Left kidney (tissue), 2 donors: Measurements from ENCODE around the gene WWP2. TPM values are rescaled to one million over a fixed set of nuclear protein-coding genes. Genes with fewer than 3 reads are reported as not detected.

Experiments used
- DNase-seq: peaks from one replicate; pipeline ENCODE4 v3.0.0-alpha.2; 2013
- polyA plus RNA-seq: library from polyadenylated mRNA; unstranded; fragments of 120-200 nt; gene quantifications from one replicate; pipeline ENCODE4 v1.2.1, GENCODE V29; 2013; ENCODE audit not compliant: insufficient read length

WWP2 gene
- polyA plus RNA-seq, 1 donor: 46.2 TPM

- DNase-seq: no peak
These were observed 164.1 kb downstream of the WWP2 start for GRCh38 chr16:69926241-69926640.

- peak; percentile 42 for DNase-seq
These were observed 165.1 kb downstream of the WWP2 start for GRCh38 chr16:69927056-69927757.

GRCh38 chr16:69928856-69929400 is 166.8 kb downstream of the WWP2 start:
- no peak for DNase-seq

GRCh38 chr16:69929480-69929879 is 167.3 kb downstream of the WWP2 start:
- DNase-seq: no peak

DNA sequence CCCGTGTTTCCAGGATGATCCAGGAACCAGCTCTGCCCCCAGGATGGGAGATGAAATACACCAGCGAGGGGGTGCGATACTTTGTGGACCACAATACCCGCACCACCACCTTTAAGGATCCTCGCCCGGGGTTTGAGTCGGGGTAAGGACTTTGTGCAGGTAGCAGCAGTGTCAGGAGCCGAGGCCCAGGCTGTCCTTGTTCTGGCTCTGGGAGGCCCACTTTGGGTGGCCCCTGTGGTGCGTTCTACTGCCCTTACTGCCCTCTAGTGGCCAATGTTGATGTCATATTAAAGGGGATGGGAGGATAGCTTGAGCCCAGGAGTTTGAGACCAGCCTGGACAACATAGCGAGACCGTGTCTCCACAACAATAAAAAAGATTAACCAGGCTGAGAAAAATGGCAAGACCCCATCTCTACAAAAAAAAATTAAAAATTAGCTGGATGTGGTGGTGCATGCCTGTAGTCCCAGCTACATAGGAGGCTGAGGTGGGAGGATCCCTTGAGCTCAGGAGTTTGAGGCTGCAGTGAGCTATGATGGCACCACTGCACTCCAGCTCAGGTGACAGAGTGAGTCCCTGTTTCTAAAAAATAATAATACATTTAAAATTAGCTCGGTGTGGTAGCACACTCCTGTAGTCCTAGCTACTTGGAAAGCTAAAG is 168.1 kb downstream of the WWP2 start:
- DNase-seq: peak; percentile 57

GRCh38 chr16:69931631-69932030 is 169.5 kb downstream of the WWP2 start:
- DNase-seq: no peak

GRCh38 chr16:69932228-69932627 is 170.1 kb downstream of the WWP2 start:
- DNase-seq: no peak

- no peak for DNase-seq
These were observed 170.7 kb downstream of the WWP2 start for GRCh38 chr16:69932691-69933392.

GRCh38 chr16:69934044-69934443 is 171.9 kb downstream of the WWP2 start:
- no peak for DNase-seq

DNA sequence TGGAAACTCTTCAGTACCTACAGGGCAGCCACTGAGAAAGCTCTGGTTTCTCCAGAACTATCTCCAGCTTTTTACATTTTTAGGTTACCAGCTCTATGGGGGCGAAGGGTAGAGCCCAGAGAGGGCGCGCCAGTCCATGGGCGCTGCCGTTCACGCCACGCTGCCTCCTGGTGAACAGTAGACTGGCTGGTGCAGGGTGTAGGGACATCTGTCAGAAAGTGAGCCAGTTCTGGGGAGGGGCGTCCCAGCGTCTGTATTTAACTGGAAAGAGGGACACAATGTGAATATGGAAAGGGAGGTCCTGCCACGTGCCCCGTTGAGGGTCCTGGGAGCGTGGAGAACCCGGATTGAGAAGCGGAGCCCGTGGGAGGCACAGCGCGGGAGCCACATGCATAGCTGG is 172.6 kb downstream of the WWP2 start:
- no peak for DNase-seq

- DNase-seq: no peak
These were observed 173.2 kb downstream of the WWP2 start for GRCh38 chr16:69935278-69935711.

DNA sequence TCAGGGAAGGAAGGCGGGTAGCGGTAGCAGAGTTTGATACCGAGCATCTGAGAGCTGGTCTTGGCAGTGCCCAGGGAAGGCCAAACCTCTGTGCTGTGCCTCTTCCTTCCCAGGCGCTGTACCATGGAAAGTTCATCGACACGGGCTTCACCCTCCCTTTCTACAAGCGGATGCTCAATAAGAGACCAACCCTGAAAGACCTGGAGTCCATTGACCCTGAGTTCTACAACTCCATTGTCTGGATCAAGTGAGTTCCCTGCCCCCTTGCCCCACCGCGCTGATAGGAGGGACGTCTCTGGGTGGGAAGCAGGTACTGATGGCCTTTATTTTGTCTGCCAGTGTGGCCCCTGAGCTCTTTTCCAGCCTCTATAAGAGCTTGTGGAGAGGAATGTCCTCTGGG is 173.6 kb downstream of the WWP2 start:
- no peak for DNase-seq

DNA sequence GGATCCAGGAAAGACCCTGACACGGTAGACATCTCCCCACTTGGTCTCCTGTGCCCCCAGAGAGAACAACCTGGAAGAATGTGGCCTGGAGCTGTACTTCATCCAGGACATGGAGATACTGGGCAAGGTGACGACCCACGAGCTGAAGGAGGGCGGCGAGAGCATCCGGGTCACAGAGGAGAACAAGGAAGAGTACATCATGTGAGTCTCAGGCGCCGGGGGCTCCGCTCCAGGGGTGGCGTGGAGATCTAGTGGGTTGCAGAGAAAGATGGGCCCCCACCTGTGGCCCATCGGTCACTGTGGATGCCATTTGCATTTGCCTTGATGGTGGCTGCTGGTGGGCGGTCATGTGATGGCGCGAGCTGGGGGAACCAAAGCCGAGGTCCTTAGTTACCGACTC is 174.1 kb downstream of the WWP2 start:
- DNase-seq: no peak

- DNase-seq: no peak
These were observed 174.6 kb downstream of the WWP2 start for GRCh38 chr16:69936751-69937211.

DNA sequence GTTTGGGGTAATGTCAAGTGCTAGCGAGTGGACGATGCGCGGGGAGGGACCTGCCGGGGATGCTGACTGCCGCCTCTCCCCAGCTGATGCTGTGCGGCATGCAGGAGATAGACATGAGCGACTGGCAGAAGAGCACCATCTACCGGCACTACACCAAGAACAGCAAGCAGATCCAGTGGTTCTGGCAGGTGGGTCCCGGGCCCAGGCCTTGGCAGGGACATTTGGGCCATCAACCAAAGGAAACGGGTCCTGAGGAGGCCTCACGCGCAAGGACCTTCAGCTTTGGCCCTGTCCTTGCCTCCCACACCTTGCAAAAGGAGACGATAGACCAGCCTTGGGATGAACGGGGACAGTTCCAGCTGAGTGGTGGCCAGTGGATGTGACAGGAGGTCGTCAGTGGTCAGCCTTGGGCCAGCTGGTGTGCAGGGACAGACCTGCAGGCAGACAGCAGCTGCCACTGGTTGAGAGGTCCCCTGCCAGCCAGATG is 175.4 kb downstream of the WWP2 start:
- DNase-seq: no peak

GRCh38 chr16:69938981-69939820 is 177.1 kb downstream of the WWP2 start:
- no peak for DNase-seq

DNA sequence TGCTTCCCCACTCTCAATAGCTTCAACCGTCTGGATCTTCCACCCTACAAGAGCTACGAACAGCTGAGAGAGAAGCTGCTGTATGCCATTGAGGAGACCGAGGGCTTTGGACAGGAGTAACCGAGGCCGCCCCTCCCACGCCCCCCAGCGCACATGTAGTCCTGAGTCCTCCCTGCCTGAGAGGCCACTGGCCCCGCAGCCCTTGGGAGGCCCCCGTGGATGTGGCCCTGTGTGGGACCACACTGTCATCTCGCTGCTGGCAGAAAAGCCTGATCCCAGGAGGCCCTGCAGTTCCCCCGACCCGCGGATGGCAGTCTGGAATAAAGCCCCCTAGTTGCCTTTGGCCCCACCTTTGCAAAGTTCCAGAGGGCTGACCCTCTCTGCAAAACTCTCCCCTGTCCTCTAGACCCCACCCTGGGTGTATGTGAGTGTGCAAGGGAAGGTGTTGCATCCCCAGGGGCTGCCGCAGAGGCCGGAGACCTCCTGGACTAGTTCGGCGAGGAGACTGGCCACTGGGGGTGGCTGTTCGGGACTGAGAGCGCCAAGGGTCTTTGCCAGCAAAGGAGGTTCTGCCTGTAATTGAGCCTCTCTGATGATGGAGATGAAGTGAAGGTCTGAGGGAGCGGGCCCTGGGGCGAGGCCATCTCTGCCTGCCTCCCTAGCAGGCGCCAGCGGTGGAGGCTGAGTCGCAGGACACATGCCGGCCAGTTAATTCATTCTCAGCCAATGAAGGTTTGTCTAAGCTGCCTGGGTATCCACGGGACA is 177.9 kb downstream of the WWP2 start:
- DNase-seq: no peak

DNA sequence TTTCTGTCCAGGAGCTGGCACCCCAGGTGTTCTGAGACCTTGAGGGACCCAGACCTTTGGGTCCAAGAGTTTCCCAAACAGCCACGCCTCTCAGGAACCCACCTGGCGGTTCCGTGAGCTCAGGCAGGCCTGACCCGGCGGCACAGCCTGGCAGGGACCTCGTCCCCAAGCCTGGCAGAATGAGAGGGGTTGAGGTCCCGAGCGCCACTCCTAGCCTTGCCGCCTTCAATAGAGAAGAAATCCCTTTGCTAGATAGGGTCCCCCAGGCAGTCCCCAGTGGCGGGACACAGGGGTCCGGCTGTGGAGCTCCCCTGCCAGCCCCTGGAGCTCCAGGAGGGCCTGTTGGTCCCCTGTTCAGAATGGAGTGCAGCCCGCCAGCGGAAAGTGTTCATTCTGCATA is 178.5 kb downstream of the WWP2 start:
- DNase-seq: no peak

GRCh38 chr16:69941251-69942098 is 179.3 kb downstream of the WWP2 start:
- DNase-seq: no peak

- no peak for DNase-seq
These were observed 180.0 kb downstream of the WWP2 start for GRCh38 chr16:69942099-69942491.
